Upper lobe of right lung (tissue), 1 donor: ENCODE measurements around the gene SYNPR. TPM values are rescaled to one million over a fixed set of nuclear protein-coding genes. Genes with fewer than 3 reads are reported as not detected.
A peak's percentile ranks its signal among the peaks of the same experiment; 100 is the strongest.

ENCODE experiments used
- ATAC-seq: fragments of 200-7000 bp; cut with Tn5 transposase; one replicate; pipeline ENCODE4 v1.9.1; 2020; ENCODE audit warnings: mild to moderate bottlenecking, moderate library complexity
- DNase-seq: peaks from one replicate; pipeline ENCODE4 v3.0.0-alpha.2; 2020
- H3K27ac ChIP-seq: fragments of 200-600 bp; one replicate; pipeline ENCODE4 v1.8.0; 2022
- H3K27me3 ChIP-seq: fragments of 200-600 bp; one replicate; pipeline ENCODE4 v1.8.0; 2022; ENCODE audit warnings: mild to moderate bottlenecking
- H3K36me3 ChIP-seq: fragments of 200-600 bp; one replicate; pipeline ENCODE4 v1.8.0; 2022
- H3K4me1 ChIP-seq: fragments of 200-600 bp; one replicate; pipeline ENCODE4 v1.8.0; 2022
- H3K4me3 ChIP-seq: fragments of 200-600 bp; one replicate; pipeline ENCODE4 v1.8.0; 2022; ENCODE audit warnings: mild to moderate bottlenecking
- H3K9me3 ChIP-seq: fragments of 200-600 bp; one replicate; pipeline ENCODE4 v1.8.0; 2022
- intact Hi-C: fragments of 100-400 bp; cut with DNase I; formaldehyde crosslinking; loops from one replicate; pipeline ENCODE4 v1.11.0; 2022
- total RNA-seq: library from RNA; stranded (reverse); fragmentation: NEBNext Ultra II Directional; extraction: Animal tissue kit (Norgen Biotek cat#: 25700); gene quantifications from one replicate; pipeline ENCODE4 v1.2.1, GENCODE V29; 2021
- TF ChIP-seq, protein P1 (sequence below): fragments of 200-600 bp; IDR thresholded peaks from one replicate; pipeline ENCODE4 v1.8.0; 2022; ENCODE audit warnings: antibody characterized with exemption
- donor health status: DM: no; HTN: yes; CAD: no; lungs with severe emphysema.

The SYNPR gene
- total RNA-seq, 1 donor from 2014 or later = not detected

DNA sequence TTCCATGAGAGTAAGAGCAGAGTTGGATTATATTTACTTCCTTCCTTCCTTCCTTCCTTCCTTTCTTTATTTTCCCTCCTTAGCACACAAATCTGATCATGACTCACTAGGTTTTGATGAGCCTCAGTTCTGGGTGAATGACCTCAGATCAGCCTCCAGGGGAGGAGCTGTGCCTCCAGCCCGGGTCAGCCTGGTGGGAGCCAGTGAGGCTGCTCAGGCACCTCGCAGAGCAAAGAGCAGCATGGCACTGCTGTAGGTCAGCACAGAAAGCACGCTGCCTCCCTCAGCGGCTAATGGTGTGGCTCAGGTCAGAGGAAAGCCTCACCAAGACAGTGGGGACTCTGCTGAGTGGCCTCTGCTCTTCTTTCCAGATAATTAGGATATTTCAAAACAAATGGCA is 108.5 kb downstream of the SYNPR start:
- Histone ChIP-seq H3K36me3 (no peaks in the 10 kb centered on the region), H3K27ac (no peak overlapping the region), H3K4me1 (no peaks in the 10 kb centered on the region), H3K27me3 (no peaks in the 10 kb centered on the region), H3K4me3 (no peak overlapping the region), H3K9me3 (no peaks in the 10 kb centered on the region)
- TF ChIP-seq, protein P1, sequence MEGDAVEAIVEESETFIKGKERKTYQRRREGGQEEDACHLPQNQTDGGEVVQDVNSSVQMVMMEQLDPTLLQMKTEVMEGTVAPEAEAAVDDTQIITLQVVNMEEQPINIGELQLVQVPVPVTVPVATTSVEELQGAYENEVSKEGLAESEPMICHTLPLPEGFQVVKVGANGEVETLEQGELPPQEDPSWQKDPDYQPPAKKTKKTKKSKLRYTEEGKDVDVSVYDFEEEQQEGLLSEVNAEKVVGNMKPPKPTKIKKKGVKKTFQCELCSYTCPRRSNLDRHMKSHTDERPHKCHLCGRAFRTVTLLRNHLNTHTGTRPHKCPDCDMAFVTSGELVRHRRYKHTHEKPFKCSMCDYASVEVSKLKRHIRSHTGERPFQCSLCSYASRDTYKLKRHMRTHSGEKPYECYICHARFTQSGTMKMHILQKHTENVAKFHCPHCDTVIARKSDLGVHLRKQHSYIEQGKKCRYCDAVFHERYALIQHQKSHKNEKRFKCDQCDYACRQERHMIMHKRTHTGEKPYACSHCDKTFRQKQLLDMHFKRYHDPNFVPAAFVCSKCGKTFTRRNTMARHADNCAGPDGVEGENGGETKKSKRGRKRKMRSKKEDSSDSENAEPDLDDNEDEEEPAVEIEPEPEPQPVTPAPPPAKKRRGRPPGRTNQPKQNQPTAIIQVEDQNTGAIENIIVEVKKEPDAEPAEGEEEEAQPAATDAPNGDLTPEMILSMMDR = no peak
- intact Hi-C loops = no loop called here
- DNase-seq (no peak), ATAC-seq (no peak)

DNA sequence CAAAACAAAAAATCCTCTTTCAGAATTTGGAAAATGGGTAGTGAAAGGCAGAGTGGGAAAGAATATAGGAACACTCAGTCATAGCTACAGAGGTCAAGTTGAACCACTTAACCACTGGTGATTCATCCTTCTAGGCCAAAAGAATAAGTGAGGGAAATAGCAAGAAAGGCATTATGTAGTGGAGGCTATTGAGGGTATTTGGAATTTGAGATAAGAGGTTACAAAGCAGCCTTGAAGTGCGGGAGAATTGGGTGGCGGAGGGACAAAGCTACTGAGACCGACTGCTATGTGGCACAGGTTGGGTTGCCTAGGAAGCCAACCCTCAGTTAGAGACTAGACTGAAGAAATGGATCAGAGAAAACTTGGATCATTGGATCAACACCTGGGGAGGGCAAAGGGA is 109.5 kb downstream of the SYNPR start:
- peak; percentile 43 for ATAC-seq
- Histone ChIP-seq H3K36me3 (no peaks in the 10 kb centered on the region), H3K4me1 (no peaks in the 10 kb centered on the region), H3K27ac (no peak overlapping the region), H3K27me3 (no peaks in the 10 kb centered on the region), H3K9me3 (no peaks in the 10 kb centered on the region), H3K4me3 (no peak overlapping the region)
- intact Hi-C loops = no loop called here
- TF ChIP-seq, protein P1 = no peak
- DNase-seq = no peak

DNA sequence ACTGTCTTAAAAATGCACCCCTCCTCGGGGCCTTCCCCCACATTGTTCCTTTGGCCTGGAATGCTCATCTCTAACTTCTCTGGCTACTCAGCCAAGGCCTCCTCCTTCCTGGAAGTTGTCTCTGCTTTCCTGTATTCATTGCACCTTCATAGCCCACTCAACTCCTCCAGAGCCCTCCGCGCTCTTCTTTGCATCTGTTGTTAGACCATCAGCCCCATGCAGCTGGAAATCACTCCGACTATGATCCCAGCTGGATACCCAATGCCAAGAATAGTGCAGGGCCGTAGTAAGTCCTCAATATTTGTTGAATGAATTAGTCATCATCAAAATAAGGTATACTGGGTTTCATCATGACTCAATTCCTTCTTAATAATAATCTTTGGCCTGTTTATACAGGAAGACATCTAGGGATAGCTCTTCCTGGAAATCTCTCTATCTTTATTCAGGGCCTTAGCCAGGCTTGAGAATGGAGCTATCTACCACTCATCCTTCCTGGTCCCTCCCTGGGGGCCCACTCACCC is 112.7 kb downstream of the SYNPR start:
- TF ChIP-seq, protein P1 = no peak
- Histone ChIP-seq H3K27ac (no peak overlapping the region), H3K4me3 (no peak overlapping the region), H3K27me3 (no peaks in the 10 kb centered on the region), H3K4me1 (no peaks in the 10 kb centered on the region), H3K9me3 (no peaks in the 10 kb centered on the region), H3K36me3 (no peaks in the 10 kb centered on the region)
- ATAC-seq = no peak
- no peak for DNase-seq
- intact Hi-C loops = no loop called here

DNA sequence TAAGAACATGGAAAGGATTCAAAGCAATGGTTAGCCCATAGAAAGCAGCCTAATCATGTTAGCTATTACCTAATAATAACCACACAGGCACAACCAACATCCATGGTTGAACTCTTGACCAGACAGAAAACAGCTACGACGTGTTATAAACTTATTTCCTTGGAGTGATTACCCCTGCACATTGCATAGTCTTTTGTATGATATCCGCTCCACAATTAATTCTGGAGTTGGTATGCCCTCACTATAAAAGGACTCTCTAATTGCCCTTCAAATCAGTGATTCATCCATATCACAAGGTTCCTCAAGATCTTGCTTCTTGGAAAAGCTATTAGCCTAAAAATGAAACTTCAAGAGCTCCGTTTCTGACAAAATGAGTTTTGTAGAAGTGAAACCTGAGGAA is 117.9 kb downstream of the SYNPR start:
- ATAC-seq (no peak), DNase-seq (no peak)
- Histone ChIP-seq H3K36me3 (no peaks in the 10 kb centered on the region), H3K4me3 (no peak overlapping the region), H3K4me1 (no peaks in the 10 kb centered on the region), H3K27me3 (no peaks in the 10 kb centered on the region), H3K27ac (no peak overlapping the region), H3K9me3 (no peaks in the 10 kb centered on the region)
- intact Hi-C loops = no loop called here
- TF ChIP-seq, protein P1 = no peak

DNA sequence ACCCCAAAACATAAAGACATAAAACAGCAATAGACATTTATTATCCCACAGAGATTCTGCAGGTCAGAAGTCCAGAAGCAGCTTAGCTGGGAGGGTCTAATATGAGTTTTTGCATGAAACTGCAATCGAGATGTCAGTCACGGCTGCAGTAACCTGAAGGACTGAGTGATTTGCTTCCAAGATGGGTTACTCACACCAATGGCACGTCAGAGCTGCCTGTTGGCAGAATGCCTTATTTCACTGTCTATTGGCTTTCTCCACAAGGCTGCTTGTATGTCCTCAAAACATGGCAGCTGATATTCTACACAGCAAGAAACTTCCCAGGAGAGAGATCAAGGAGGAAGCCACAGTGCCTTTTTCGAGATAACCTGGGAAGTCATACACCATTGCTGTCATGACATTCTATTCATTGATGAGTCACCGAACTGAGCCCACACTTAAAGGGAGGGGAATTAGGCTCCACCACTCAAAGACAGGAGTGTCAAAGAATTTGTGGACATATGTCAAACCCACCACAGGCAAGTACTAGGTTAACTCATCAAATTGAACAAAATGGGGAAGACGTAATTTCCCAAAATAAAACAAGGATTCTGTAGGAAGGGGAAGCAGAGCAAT is 122.2 kb downstream of the SYNPR start:
- H3K4me3 ChIP-seq = no peak overlapping the region
- H3K36me3 ChIP-seq = no peaks in the 10 kb centered on the region
- no peaks in the 10 kb centered on the region for H3K9me3 ChIP-seq
- ATAC-seq (no peak), DNase-seq (no peak)
- TF ChIP-seq, protein P1 = no peak
- no peak overlapping the region for H3K27ac ChIP-seq
- intact Hi-C loops = no loop called here
- no peaks in the 10 kb centered on the region for H3K4me1 ChIP-seq
- H3K27me3 ChIP-seq = no peaks in the 10 kb centered on the region

DNA sequence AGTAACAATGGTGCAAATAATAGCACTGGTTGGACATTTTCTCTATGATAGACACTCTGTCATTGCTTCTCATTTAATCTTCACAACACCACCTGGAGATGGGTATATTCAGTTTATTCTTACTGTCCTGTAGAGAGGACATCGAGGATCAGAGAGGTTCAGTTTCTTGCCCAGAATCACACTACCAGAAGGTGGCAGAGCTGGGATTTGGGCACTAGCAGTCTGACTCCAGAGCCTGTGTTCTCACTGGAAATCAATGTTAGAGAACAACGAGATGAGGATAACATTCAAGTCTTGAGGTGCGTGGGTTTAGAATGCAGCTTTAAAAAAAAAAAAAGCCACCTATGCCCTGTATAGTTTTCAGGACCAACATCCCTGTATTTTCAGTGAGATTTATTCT is 127.8 kb downstream of the SYNPR start:
- intact Hi-C loops = no loop called here
- no peaks in the 10 kb centered on the region for H3K4me1 ChIP-seq
- no peaks in the 10 kb centered on the region for H3K27me3 ChIP-seq
- no peak overlapping the region for H3K27ac ChIP-seq
- DNase-seq (no peak), ATAC-seq (no peak)
- no peaks in the 10 kb centered on the region for H3K9me3 ChIP-seq
- TF ChIP-seq, protein P1 = no peak
- H3K4me3 ChIP-seq = no peak overlapping the region
- no peaks in the 10 kb centered on the region for H3K36me3 ChIP-seq
